Measurements from ENCODE around the gene HAT1. TPM values are rescaled to one million over a fixed set of nuclear protein-coding genes. Genes with fewer than 3 reads are reported as not detected.

The HAT1 gene
- total and polyA plus RNA-seq, 8 donors, result 29.7 to 70.6 (median 58.6) TPM

DNA sequence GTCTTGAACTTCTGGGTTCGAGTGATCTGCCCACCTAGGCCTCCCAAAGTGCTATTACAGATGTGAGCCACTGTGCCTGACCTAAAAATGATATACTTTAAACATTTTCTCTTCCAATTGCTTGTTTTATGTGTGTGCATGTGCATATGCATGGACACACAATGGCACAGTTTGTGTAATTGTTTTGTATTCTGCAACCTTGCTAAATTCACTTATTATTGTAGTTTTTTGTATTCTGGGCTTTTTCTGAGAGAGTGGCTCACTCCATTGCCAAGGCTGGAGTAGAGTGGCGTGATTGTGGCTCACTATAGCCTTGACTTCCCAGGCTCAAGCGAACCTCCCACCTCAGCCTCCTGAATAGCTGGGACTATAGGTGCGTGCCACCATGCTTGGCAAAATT, 8.1 kb downstream of the HAT1 start:
- Histone ChIP-seq H3K4me3 (no peak overlapping the region), H3K27me3 (no peaks in the 10 kb centered on the region), H3K36me3 (peaks cover 0 to 35% of the 10 kb centered on the region in 2 donors), H3K4me1 (peaks cover 0 to 3% of the 10 kb centered on the region in 2 donors), H3K9me3 (no peaks in the 10 kb centered on the region), H3K27ac (no peak overlapping the region)
- intact Hi-C loops (cut with DNase I), result no loop called here
- DNase-seq (no peak), ATAC-seq (no peak)
- TF ChIP-seq CTCF (IDR thresholded peaks at IDR 0.05), result no peak

- H3K9me3 ChIP-seq, result no peaks in the 10 kb centered on the region
- TF ChIP-seq CTCF (IDR thresholded peaks at IDR 0.05), result no peak
These were observed 16.9 kb downstream of the HAT1 start for GRCh38 chr2:171939058-171939742.

GRCh38 chr2:171939743-171940071, 17.4 kb downstream of the HAT1 start:
- intact Hi-C loops (cut with DNase I), result no loop called here
- no peaks in the 10 kb centered on the region for H3K27me3 ChIP-seq
- no peak for ATAC-seq
- H3K4me1 ChIP-seq, result peaks cover 0 to 17% of the 10 kb centered on the region in 2 donors
- H3K4me3 ChIP-seq, result no peak overlapping the region
- TF ChIP-seq CTCF (IDR thresholded peaks at IDR 0.05), result no peak
- H3K27ac ChIP-seq, result peak overlapping the region in 1 of 2 donors; percentile 61
- no peak for DNase-seq
- no peaks in the 10 kb centered on the region for H3K36me3 ChIP-seq
- no peaks in the 10 kb centered on the region for H3K9me3 ChIP-seq

More at GRCh38 chr2:171939058-171939742, 16.9 kb downstream of the HAT1 start:
- Histone ChIP-seq H3K36me3 (no peaks in the 10 kb centered on the region), H3K4me1 (peaks cover 0 to 17% of the 10 kb centered on the region in 2 donors), H3K27me3 (no peaks in the 10 kb centered on the region), H3K27ac (peak overlapping the region in 1 of 2 donors; percentile 61), H3K4me3 (no peak overlapping the region)
- intact Hi-C loops (cut with DNase I), result no loop called here
- DNase-seq, result no peak
- no peak for ATAC-seq

- H3K27me3 ChIP-seq, result no peaks in the 10 kb centered on the region
- no peak for TF ChIP-seq CTCF (IDR thresholded peaks at IDR 0.05)
- intact Hi-C loops (cut with DNase I), result no loop called here
- no peaks in the 10 kb centered on the region for H3K36me3 ChIP-seq
- no peaks in the 10 kb centered on the region for H3K9me3 ChIP-seq
- no peak overlapping the region for H3K4me3 ChIP-seq
- ATAC-seq (no peak), DNase-seq (no peak)
- peaks cover 0 to 17% of the 10 kb centered on the region in 2 donors for H3K4me1 ChIP-seq
- H3K27ac ChIP-seq, result no peak overlapping the region
These were observed 19.0 kb downstream of the HAT1 start for GRCh38 chr2:171941316-171941699.

DNA sequence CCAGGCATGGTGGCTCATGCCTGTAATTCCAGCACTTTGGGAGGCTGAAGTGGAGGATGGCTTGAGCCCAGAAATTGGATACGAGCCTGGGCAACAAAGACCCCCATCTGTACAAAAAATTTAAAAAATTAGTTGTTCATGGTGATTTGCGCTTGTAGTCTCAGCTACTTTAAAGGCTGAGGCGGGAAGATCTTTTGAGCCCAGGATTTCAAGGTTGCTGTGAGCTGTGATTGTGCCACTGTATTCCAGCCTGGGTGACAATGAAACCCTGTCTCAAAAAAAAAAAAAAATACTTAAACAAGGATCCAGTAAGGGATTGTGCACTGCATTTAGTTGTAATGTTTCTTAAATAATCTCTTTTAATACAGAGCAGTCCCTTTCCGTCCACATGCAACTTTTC, 21.6 kb downstream of the HAT1 start:
- Histone ChIP-seq H3K36me3 (peaks cover 0 to 8% of the 10 kb centered on the region in 2 donors), H3K27ac (no peak overlapping the region), H3K9me3 (no peaks in the 10 kb centered on the region), H3K4me1 (peaks cover 0 to 17% of the 10 kb centered on the region in 2 donors), H3K27me3 (no peaks in the 10 kb centered on the region), H3K4me3 (no peak overlapping the region)
- DNase-seq, result no peak
- intact Hi-C loops (cut with DNase I), result no loop called here
- no peak for ATAC-seq
- TF ChIP-seq CTCF (IDR thresholded peaks at IDR 0.05), result no peak

Measured in left lung (tissue), 10 donors.